IPS-NIHi7 (cell line): ENCODE measurements around the gene FARP1.

ENCODE experiments used
- DNase-seq: peaks from one replicate; pipeline ENCODE4 v3.0.0; 2012; ENCODE audit warnings: mixed read lengths; ENCODE audit errors: extremely low spot score

The FARP1 gene

DNA sequence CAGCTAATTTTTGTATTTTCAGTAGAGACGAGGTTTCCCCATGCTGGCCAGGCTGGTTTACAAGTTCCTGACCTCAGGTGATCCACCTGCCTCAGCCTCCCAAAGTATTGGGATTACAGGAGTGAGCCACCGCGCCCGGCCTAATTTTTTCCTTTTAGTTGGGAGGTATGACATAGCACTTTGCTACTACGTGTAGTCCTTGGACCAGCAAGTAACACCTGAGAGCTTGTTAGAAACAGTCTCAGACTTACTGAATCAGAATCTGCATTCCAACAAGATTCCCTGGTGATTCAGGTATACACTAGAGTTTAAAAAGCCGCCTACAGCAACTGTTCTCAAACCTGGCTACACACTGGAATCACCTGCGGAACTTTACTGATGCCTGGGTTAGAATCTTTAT is 1.8 kb upstream of the FARP1 start:
- no peak for DNase-seq

DNA sequence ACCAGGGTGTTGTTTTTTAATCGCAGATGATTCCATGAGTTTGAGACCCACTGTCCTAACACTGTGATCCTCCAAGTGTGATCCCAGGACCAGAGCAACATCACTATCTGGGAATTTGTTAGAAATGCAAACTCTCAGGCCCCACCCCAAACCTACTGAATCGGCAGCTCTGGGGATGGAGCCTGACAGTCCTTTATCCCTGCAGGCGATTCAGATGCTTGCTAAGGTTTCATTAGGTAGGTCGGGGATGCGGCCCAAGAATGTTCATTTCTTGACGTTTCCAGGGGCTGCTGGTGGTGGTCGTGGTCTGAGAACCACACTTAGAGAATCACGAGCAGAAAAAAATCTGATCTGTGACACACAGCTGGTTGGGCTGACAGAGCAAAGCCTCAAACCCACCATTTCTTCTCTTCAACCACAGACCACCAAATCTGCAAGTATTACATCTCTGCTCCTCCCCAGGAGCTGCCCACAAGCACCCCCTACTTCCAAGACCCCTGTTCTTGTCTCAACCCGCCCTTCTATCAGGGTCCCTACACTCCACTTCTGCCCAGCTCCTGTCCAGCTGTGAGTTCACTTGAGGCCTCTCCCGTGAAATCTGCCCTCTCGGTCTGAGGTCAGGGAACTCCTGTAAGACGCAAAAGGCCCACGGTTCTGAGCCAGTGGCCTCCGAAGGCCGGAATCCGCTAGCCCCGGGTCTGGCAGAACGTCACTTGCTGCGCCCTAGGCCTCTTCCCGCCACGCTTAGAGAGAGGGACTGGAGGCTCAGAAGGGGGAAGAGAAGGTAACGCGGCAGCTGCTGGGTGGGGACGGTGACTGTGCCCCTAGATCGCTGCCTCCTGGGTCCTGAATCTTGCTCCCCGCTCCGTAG is 1.1 kb upstream of the FARP1 start:
- peak; percentile 35 for DNase-seq

DNA sequence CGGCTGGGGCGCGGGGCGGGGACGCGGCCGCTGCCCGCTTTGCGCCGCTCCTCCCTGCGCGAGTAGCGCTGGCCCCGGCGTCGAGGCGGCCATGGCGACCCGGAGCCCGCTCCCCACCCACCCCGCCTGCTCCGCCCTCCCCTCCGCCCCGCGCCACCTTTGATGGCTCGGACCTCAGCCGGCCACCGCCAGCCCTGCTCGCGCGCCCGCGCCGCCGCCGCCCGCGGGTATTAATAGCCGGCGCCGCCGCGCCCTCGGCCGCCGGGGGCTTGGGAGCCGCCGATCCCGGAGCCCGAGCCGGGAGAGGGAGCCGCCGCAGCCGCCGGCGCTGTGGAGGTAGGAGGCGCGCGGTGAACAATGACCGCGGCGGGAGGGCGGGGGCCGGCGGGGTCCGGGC is 261 bp downstream of the FARP1 start:
- no peak for DNase-seq

DNA sequence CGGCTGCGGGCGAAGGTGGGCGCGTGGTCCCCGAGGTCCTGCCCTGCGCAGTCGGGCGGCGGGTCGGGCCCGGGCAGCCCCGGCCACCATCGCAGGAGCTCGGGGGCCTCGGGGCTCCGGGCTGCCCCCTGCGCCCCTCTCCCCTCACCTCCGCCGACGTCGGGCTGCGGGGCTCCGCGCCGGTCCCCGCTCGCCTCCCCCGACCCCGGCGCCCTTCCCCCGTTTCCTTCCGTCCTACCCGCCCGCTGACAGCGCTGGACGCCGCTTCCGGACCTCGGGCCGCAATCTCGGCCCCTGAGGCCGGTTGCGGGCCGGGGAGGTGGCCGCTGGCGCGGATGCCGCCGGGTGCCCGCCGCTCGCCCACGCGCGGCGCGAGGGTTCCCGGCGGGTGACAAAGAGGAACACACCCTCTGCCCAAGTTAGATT is 720 bp downstream of the FARP1 start:
- no peak for DNase-seq

DNA sequence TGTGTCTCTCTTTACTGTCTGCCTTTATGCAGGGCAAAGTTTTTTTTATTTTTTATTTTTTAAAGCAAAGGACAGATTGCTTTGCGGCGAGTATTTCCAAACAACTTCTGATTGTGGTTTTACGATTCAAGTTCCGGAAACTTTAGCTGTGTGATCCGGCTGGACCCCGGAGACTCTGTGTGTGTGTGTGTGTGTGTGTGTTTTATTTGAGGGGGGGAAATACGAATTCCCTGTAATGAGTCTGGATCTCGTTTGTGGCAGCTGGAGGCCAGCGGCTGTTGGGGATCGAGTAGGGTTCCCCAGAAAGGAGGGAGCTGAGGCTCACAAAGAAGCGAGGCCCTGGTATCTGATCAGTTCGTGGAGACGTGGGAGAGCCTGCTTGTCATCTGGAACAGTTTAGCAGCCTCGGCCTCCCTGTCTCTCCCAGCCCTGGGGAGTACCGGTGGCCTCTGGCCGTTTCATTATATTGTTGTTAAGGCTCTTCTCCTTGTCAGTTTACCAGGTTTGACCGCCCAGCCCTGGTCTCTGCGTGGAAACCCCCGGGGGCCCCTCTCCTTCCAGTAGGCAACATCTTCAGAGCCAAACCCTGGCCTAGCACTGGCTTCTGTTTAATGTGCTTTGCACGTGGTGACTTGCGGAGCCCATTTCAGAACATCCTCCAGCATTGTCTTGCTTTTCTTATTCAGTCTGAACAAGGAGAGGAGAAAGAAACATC is 1.3 kb downstream of the FARP1 start:
- DNase-seq = no peak

DNA sequence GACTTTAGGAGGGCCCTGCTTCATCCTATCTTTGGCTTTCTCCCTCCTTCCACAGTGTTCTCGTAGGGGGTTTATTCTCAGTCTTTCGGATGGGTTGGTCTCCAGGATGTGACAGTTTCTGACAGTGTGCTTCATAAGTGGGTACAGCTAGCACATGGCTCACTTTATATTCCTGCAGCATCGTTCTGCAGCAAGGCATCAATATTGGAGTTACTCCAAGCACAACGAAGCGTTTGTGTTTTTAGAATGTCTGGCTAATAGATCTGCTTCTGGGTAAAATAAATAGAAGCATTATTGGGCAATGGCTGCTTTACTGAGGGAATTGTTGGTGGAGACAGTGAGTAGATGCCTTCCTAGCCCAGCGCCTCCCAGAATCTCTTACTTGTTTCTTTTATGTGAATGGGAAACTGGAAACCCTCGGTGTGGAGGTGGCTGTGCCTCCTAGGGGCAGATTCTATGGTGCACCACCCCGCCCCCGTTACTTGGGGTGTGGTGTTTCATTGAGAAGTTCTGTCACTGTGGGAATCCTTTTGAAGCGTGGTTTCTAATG is 2.0 kb downstream of the FARP1 start:
- DNase-seq = peak; percentile 52

DNA sequence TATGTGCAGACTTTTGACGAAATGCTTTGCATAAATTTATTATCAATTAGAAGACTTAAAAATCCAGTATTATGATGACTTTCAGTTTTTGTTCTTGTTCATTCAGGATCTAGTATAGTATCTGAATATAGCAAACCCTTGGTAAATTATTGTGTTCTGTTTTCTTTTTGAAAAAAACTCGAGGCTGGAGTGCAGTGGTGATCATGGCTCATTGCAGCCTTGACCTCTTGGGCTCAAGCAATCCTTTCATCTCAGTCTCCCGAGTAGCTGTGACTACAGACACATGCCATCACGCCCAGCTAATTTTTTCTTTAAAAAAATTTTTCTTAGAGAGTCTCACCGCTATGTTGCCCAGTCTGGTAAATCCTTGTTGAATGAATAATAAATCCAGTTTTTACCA is 4.6 kb downstream of the FARP1 start:
- no peak for DNase-seq

DNA sequence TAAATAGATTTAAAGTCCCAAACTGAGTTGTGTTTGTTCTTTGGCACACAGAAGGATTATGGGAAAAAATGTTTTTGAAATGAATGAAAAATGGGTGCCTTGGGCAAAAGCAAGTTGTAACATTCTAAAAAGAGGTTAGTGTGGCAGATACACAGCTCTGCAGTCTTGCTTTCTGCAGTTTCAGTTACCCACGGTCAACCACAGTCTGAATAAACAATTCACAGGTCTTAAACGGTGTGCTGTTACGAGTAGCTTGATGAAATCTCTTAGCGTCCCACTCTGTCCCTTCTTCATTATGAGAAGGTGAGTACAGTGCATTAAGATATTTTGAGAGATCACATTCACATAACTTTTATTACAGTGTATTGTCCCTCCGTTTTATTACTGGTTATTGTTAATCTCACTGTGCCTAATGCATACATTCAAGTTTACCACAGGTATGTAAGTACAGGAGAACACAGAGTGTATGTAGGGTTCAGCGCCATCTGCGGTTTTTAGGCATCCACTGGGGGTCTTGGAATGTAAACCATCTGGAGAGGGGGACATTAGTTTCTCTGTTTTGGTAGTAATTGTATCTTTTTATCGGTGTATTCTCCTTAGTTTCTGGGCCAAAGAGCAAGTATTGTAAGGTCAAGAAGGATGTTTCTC is 8.1 kb downstream of the FARP1 start:
- DNase-seq = no peak

DNA sequence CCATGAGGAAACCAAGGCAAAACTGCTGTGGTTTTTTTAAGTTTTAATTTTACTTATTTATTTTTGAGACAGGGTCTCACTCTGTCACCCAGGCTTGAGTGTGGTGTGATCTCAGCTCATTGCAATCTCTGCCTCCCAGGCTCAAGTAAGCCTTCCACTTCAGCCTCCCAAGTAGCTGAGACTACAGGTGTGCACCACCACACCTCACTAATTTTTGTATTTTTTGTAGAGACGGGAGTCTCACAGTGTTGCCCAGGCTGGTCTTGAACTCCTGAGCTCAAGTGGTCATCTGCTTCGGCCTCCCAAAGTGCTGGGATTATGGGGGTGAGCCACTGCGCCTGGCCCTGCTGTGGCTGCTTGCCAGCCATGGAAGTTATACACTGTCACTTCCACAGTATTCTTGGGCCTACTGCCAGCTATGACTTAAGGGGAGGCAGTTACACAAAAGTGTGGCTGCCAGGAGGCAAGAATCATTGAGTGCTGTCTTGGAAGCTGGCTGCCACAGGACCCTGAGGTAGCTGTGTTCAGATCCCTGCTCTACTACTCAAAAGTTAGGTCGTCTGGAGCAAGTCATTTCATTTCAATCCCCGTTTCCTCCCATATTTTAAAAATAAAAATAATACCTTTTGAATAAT is 12.7 kb downstream of the FARP1 start:
- DNase-seq = no peak

DNA sequence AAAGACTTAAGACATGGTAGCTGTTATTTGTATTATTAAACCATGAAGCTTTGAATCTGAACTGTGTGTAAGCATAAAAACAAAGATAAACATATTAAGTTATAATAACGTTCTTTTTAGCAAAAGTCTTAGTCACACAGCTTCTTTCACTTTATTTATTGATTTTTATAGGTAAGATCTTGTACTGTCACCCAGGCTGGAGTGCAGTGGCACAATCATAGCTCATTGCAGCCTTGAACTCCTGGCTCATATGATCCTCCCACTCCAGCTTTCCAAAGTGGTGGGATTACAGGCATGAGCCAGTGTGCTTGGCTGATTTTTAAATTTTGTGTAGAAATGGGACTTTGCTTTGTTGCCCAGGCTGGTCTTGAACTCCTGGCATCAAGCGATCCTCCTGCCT is 13.4 kb downstream of the FARP1 start:
- DNase-seq = no peak

DNA sequence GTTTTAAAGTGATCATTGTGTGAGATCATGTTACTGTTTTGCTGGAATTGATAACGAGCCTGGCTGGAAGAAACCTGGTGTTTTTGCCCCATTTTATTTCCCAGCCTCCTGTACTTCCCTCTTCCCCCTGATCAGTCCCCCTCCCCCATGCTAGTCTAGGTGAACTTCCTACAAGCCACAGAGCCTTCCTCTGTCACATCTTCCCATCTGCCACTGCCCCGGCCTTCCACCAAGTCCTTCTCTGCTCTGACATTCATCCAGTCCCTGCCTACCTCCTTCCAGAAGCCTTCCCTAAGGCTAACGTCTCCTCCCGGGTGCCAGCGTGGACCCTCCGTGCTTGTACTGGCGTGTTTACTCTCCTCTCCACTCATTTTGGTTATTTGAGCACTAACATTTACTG is 14.3 kb downstream of the FARP1 start:
- DNase-seq = no peak

DNA sequence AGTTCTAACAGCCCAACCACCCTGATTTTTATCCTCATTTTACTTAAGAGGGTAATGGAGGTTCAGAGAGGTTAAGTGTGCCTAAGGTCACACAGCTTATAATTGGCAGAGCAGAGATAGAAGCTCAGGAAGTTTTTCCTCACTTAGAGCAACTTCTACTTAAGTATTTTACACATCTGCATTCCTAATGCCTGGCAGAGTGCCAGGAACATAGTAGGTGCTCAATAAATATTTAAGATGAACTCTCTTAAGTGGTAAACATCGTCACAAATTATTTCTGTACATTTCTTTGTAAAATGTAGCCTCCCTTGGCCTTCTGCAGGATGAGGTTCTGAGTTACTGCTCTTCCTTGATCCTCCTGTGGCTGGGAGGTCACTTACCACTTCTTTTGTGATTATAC is 14.7 kb downstream of the FARP1 start:
- no peak for DNase-seq

DNA sequence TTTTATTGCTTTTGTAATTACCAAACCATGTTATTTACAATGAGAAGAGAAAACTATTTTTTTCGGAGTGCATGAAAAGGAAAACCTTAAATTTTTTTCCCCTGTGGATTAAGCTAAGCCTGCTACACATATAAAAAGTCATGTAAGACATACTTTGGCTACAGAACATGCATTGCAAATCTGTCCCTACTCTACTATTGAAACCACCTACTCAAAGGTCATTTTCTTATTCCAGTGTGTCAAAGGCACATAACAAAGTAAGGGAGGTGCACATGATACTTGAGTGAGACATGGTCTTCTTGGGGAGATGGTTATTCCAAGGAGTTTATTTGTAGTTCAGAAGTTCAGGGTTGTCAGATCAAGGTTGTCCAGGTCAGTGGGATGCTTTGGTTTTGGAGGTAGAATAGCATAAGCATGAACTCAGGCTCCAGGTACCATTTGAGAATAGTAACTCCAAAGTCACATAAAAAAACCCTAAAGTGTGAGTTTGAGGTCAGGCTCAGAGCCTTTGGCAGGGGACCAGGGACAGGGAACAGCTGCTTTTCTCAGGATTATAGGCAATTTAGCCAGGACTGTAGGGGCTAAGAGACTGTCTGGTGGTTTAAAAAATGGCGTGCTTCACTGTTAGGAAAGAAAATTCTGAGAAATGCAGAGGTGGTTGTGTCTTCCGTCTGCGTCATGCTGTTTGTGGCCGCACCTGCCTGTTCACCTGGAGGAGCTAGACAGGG is 15.4 kb downstream of the FARP1 start:
- DNase-seq = no peak

DNA sequence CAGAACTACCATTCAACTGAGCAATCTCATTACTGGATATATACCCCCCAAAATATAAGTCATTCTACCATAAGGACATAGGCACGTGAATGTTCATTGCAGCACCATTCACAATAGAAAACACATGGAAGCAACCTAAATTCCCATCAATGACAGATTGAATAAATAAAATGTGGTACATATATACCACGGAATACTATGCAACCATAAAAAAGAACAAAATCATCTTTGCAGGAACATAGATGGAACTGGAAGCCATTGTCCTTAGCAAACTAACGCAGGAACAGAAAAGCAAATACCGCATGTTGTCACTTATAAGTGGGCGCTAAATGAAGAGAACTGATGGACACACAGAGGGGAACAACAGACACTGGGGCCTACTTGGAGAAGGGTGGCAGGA is 20.0 kb downstream of the FARP1 start:
- DNase-seq = no peak

DNA sequence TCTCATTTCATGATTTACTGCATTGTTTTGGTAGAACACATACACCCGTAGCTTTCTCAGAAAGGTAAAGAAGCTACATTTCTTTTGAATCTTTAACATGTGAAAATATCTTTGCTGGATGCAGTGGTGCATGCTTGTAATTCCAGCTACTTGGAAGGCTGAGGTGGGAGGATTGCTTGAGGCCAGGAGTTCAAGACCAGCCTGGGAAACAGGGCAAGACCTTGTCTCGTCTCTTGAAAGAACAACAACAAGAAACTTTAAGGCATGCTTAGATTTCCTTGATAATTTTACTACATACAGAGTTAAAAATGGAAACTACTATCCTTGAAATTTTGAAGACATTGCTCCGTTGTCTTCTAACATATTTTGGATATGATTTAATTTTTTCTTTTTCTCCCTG is 26.4 kb downstream of the FARP1 start:
- no peak for DNase-seq

DNA sequence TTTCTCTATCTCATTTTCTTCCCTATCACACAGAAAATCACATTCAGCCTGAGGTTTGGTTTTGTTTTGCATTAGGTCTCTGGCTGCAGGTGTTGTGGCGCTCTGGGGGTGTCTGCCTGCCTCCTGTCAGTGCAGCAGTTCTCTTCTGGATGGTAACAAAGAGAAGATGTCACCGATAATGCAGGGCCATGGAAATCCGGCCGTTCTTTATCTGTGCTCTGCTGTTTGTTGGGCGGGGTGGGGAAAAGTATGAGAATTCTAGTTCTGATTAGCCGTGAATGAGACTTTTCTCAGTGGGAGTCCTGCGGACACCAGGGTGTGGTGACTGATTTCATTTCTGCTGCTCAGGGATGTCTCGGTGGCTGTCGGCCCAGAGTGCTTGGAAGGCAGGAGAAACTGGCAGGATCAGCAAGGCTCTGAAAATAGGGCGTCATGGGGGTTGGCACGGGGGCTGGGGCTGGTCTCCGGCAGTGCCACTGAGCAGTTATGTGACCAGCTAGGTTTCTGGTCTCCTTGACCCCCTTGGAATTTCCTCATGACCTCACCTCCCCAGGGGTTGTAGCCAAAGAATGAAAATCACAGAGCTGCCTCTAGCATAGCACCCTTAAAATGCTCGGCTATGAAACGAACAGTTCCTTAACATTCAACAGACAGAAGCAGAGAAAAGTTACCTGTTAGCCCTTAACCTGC is 29.2 kb downstream of the FARP1 start:
- no peak for DNase-seq

DNA sequence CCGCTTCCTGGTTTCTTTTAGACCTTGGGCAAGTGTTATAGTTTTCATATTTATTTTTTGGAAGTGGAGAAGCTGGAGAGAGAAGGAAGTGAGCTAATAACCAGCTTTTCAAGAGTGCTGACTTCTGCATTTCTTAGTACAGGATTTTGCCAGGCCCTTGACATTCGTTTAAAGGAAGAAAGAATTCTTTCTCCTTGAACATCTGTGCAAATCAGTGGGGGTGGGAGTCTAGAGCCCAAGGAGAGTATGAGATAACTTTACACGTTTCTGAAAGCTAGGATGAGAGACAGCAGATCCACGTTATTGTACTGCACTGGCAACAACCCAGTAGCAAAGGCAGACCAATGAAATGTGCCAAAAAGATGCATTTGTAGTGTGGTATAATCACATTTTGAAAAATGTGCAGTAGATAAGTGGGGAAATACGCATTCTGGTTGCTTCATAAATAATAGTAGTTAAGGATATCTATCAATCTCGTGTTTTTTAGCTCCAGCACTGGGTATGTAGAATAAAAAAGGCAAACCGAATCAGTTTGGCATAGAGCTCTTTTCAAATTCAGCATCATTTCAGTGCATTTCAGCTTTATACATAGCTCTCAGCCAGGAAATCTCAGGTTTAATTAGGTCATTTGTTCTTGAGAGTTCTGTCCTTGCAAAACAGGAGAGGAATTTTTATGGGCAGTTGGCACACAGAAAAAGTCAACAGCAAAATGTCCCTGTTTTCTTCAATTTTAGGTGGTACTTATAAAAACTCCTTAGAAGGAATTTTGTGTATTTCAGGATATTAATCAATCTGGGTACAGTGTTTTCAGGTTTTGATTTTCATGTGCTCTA is 29.9 kb downstream of the FARP1 start:
- DNase-seq = no peak

DNA sequence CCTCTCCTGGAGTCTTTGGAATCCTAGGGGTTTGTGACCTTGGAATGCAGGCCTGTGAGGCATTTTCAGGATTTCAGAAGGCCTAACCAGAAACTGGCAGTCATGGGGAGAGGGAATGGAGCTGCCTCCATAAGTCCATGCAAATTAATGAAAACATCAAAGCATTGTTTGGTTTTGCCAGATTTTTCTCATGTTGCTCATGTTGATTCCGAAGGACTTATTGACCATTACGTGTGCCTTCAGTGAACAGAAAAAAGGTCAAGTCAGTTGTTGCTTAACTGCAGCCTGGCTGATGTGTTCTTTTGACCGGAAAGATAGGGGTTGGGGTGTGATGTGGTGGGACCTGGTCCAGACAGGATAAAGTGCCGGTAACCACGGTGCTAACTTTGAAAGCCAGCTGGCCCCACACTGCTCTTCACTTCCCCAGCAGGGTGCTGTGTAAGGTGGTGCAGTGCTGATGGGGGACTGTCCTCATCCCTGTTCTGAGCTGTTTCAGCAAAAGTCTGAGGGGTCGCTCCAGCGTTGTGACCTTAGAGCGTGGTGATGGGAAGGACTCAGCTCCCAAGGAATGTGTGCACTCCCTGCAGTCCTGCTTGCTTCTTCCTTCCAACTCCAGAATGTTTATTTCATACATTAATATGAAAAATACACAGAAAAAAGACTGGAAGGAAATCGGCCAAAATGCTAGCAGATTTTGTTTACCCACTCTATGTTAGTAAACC is 30.7 kb downstream of the FARP1 start:
- DNase-seq = peak; percentile 30

DNA sequence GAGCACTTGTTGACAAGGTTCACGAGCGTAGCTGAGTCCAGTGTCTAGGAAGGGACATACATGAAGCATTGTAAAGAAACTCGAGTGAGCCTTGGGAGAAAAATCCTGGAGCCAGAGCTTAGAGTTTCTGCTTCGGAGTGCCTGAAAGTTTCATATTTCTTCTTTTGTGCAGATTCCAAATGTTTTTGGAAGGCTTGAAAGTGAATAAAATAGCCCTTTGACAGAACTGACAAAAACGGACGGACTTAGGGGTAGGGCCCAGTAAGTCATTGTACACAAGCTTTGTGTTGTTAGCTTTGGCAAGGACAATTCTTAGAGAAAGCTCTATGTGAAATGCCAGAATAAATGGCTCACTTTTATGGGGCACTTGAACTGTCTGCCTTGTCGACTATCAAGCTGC is 31.4 kb downstream of the FARP1 start:
- DNase-seq = no peak
